Fibroblast of the aortic adventitia (primary cell): ENCODE results near the gene RAB3IP. TPM values are rescaled to one million over a fixed set of nuclear protein-coding genes. Genes with fewer than 3 reads are reported as not detected.
"Not testable (repeated sequence)": the region's sequence is repeated elsewhere in the genome, so short reads cannot be mapped to it uniquely, and the experiment has no call there.

ENCODE experiments used
- DNase-seq: peaks from one replicate; pipeline ENCODE4 v3.0.0-alpha.2; 2010; ENCODE audit warnings: low read depth
- H3K4me3 ChIP-seq: 2 replicates; pipeline ENCODE4 v1.5.1; 2011; ENCODE audit warnings: low read depth, mild to moderate bottlenecking, control low read depth, low read length, moderate library complexity
- CTCF ChIP-seq: IDR thresholded peaks from 2 replicates; pipeline ENCODE4 v1.5.1; 2011; ENCODE audit warnings: mild to moderate bottlenecking, low read length, control low read depth, inconsistent platforms; ENCODE audit not compliant: insufficient read depth
- total RNA-seq: library from RNA; depleted of rRNA; stranded (reverse); fragments of >200 nt; gene quantifications from 2 replicates; pipeline ENCODE4 v1.2.3, GENCODE V29; 2012; ENCODE audit warnings: low replicate concordance

Gene RAB3IP
- total RNA-seq, 1 donor = 4.8 TPM

GRCh38 chr12:69837657-69838415 lies 99.2 kb downstream of the RAB3IP start:
- TF ChIP-seq CTCF = no peak
- DNase-seq = no peak
- H3K4me3 ChIP-seq = no peak overlapping the region

DNA sequence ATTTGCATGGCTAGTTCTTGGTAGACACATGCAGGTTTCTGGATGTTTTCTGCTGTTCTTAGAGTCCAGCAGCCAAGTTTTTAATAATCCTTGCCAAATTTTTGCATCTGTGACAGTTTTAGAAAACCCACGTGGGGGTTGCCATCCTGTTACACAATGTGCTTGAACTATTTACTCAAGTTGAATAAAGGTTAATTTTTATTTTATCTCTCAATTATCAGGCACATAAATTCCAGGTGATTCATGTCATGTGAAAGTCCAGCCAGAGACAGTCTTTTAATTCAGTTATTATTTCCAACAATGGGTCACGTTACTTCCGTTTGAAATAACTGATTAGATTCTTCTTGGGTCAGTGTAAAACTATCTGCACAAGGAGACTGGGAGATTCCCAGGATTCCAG lies 102.1 kb downstream of the RAB3IP start:
- TF ChIP-seq CTCF = no peak
- peak; percentile 38 for DNase-seq

GRCh38 chr12:69843608-69844007 lies 104.9 kb downstream of the RAB3IP start:
- no peak for DNase-seq
- no peak for TF ChIP-seq CTCF

More for the DNA sequence above, 102.1 kb downstream of the RAB3IP start:
- no peak overlapping the region for H3K4me3 ChIP-seq

GRCh38 chr12:69844416-69844815 lies 105.8 kb downstream of the RAB3IP start:
- no peak for TF ChIP-seq CTCF
- DNase-seq = no peak
- no peak overlapping the region for H3K4me3 ChIP-seq

More at GRCh38 chr12:69843608-69844007, 104.9 kb downstream of the RAB3IP start:
- H3K4me3 ChIP-seq = no peak overlapping the region

GRCh38 chr12:69844836-69845235 lies 106.2 kb downstream of the RAB3IP start:
- no peak for DNase-seq
- no peak overlapping the region for H3K4me3 ChIP-seq
- TF ChIP-seq CTCF = no peak

DNA sequence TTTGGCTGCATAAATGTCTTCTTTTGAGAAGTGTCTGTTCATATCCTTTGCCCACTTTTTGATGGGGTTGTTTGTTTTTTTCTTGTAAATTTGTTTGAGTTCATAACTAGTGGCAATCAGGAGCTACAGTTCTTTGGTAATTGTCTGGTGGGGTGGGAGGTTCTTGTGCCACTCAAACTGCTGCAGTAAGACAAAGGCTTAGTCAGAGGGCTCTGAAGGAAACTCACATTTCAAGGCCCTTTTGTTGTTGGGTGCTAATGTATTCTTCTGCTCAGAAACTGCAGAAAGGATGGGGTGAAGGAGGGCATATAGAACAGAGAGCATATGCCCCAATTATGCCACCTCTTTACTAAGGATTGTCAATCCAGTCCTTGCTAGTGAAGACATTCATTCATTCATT lies 108.3 kb downstream of the RAB3IP start:
- TF ChIP-seq CTCF = no peak
- no peak for DNase-seq
- H3K4me3 ChIP-seq = no peak overlapping the region

DNA sequence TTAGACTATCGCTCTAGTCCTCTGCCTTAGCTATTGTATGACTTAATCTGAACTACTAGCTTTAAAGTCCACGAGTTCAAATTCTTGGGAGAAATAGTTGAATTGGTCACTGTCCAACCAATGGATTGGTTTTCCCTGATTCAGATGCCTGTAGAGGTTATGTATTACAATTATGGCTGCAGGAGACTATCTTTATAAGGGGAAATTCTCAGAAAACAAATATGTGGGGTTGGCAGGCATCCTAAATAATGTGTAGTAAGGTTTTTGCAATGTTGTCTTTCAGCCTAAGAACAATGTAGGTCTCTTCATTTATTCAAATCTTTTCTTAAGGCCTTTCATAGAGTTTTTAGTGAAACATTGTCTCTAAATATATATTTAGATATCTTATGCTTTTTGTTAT lies 113.3 kb downstream of the RAB3IP start:
- H3K4me3 ChIP-seq = no peak overlapping the region
- no peak for TF ChIP-seq CTCF
- peak; percentile 69 for DNase-seq

GRCh38 chr12:69853176-69853961 lies 114.7 kb downstream of the RAB3IP start:
- H3K4me3 ChIP-seq, DNase-seq: not testable (repeated sequence)
